ENCODE measurements around the gene NRF1. TPM values are rescaled to one million over a fixed set of nuclear protein-coding genes. Genes with fewer than 3 reads are reported as not detected.
"Not testable (repeated sequence)": the region's sequence is repeated elsewhere in the genome, so short reads cannot be mapped to it uniquely, and the experiment has no call there.

Gene NRF1
- total RNA-seq: 14.2 and 16.3 TPM in 2 replicates

- DNase-seq (ENCODE audit: low read depth, low spot score): peak; percentile 63
These were observed at the start of gene NRF1 for GRCh38 chr7:129611246-129612111. TSS of gene NRF1 (plus strand) at chr7:129611720. CDS start at chr7:129657352, 45,632 bp downstream.

- not testable (repeated sequence) for DNase-seq (ENCODE audit: low read depth, low spot score)
These were observed 45.2 kb upstream of the NRF1 start for GRCh38 chr7:129566323-129566722.

GRCh38 chr7:129567377-129567776 lies 44.1 kb upstream of the NRF1 start:
- DNase-seq (ENCODE audit: low read depth, low spot score): no peak

- no peak for DNase-seq (ENCODE audit: low read depth, low spot score)
These were observed 43.3 kb upstream of the NRF1 start for GRCh38 chr7:129568240-129568639.

- no peak for DNase-seq (ENCODE audit: low read depth, low spot score)
These were observed 42.2 kb upstream of the NRF1 start for GRCh38 chr7:129569326-129569725.

GRCh38 chr7:129569811-129570215 lies 41.7 kb upstream of the NRF1 start:
- no peak for DNase-seq (ENCODE audit: low read depth, low spot score)

GRCh38 chr7:129571201-129571600 lies 40.3 kb upstream of the NRF1 start:
- DNase-seq (ENCODE audit: low read depth, low spot score): no peak

- no peak for DNase-seq (ENCODE audit: low read depth, low spot score)
These were observed 39.3 kb upstream of the NRF1 start for GRCh38 chr7:129572205-129572604.

- peak; percentile 68 for DNase-seq (ENCODE audit: low read depth, low spot score)
These were observed 37.0 kb upstream of the NRF1 start for GRCh38 chr7:129574487-129574886.

- DNase-seq (ENCODE audit: low read depth, low spot score): no peak
These were observed 35.8 kb upstream of the NRF1 start for GRCh38 chr7:129575699-129576098.

- DNase-seq (ENCODE audit: low read depth, low spot score): no peak
These were observed 35.4 kb upstream of the NRF1 start for GRCh38 chr7:129576138-129576537.

GRCh38 chr7:129578829-129579228 lies 32.7 kb upstream of the NRF1 start:
- DNase-seq (ENCODE audit: low read depth, low spot score): no peak

- DNase-seq (ENCODE audit: low read depth, low spot score): not testable (repeated sequence)
These were observed 25.3 kb upstream of the NRF1 start for GRCh38 chr7:129586179-129586578.

GRCh38 chr7:129588268-129588667 lies 23.3 kb upstream of the NRF1 start:
- no peak for DNase-seq (ENCODE audit: low read depth, low spot score)

- no peak for DNase-seq (ENCODE audit: low read depth, low spot score)
These were observed 19.7 kb upstream of the NRF1 start for GRCh38 chr7:129591868-129592267.

- DNase-seq (ENCODE audit: low read depth, low spot score): not testable (repeated sequence)
These were observed 15.1 kb upstream of the NRF1 start for GRCh38 chr7:129596386-129596785.

GRCh38 chr7:129597672-129598071 lies 13.8 kb upstream of the NRF1 start:
- no peak for DNase-seq (ENCODE audit: low read depth, low spot score)

GRCh38 chr7:129599174-129599573 lies 12.3 kb upstream of the NRF1 start:
- DNase-seq (ENCODE audit: low read depth, low spot score): no peak

GRCh38 chr7:129603594-129603993 lies 7.9 kb upstream of the NRF1 start:
- not testable (repeated sequence) for DNase-seq (ENCODE audit: low read depth, low spot score)

GRCh38 chr7:129604021-129604420 lies 7.5 kb upstream of the NRF1 start:
- DNase-seq (ENCODE audit: low read depth, low spot score): not testable (repeated sequence)

- no peak for DNase-seq (ENCODE audit: low read depth, low spot score)
These were observed 6.6 kb upstream of the NRF1 start for GRCh38 chr7:129604713-129605437.

- DNase-seq (ENCODE audit: low read depth, low spot score): no peak
These were observed 5.4 kb upstream of the NRF1 start for GRCh38 chr7:129605960-129606614.
